GM06990 (cell line): ENCODE measurements around the gene FOXN3.

Experiments used
- DNase-seq: peaks from one replicate; pipeline ENCODE4 v3.0.0-alpha.2; 2011; ENCODE audit not compliant: insufficient read length; ENCODE audit errors: extremely low read depth
- H3K27me3 ChIP-seq: replicated peaks from 2 replicates; pipeline ENCODE4 v1.6.0; 2011; ENCODE audit warnings: low read length; ENCODE audit not compliant: control insufficient read depth, insufficient read depth
- H3K36me3 ChIP-seq: 2 replicates; pipeline ENCODE4 v1.5.1; 2011; ENCODE audit warnings: low read length; ENCODE audit not compliant: control insufficient read depth, insufficient read depth
- H3K4me3 ChIP-seq: replicated peaks from 2 replicates; pipeline ENCODE4 v1.5.1; 2011; ENCODE audit warnings: low read depth, mild to moderate bottlenecking, control low read depth, low read length
- CTCF ChIP-seq: IDR thresholded peaks from 2 replicates; pipeline ENCODE4 v1.5.1; 2011; ENCODE audit warnings: low read length, control low read depth, mild to moderate bottlenecking, inconsistent platforms; ENCODE audit not compliant: insufficient read depth, poor library complexity, severe bottlenecking

Gene FOXN3

GRCh38 chr14:89391556-89391955, 25.5 kb downstream of the FOXN3 start:
- DNase-seq = no peak
- no peak for TF ChIP-seq CTCF
- Histone ChIP-seq H3K27me3 (no peaks in the 10 kb centered on the region), H3K36me3 (no peaks in the 10 kb centered on the region; the same call in none of the 2 replicates), H3K4me3 (no peak overlapping the region)

- no peak for TF ChIP-seq CTCF
- H3K27me3 ChIP-seq = no peaks in the 10 kb centered on the region
- H3K36me3 ChIP-seq = no peaks in the 10 kb centered on the region; the same call in 1 of the 2 replicates
- no peak overlapping the region for H3K4me3 ChIP-seq
- no peak for DNase-seq
Measured at GRCh38 chr14:89391123-89391522, 25.9 kb downstream of the FOXN3 start.

GRCh38 chr14:89388853-89389252, 28.2 kb downstream of the FOXN3 start:
- no peaks in the 10 kb centered on the region for H3K27me3 ChIP-seq
- TF ChIP-seq CTCF = no peak
- H3K4me3 ChIP-seq = no peak overlapping the region
- no peaks in the 10 kb centered on the region; the same call in none of the 2 replicates for H3K36me3 ChIP-seq
- DNase-seq = no peak

GRCh38 chr14:89387922-89388685, 28.9 kb downstream of the FOXN3 start:
- Histone ChIP-seq H3K27me3 (no peaks in the 10 kb centered on the region), H3K36me3 (no peaks in the 10 kb centered on the region; the same call in none of the 2 replicates), H3K4me3 (no peak overlapping the region)
- TF ChIP-seq CTCF = no peak
- DNase-seq = no peak

- H3K36me3 ChIP-seq = no peaks in the 10 kb centered on the region; the same call in none of the 2 replicates
- TF ChIP-seq CTCF = no peak
- no peak overlapping the region for H3K4me3 ChIP-seq
- H3K27me3 ChIP-seq = no peaks in the 10 kb centered on the region
- DNase-seq = peak; percentile 57
Measured at GRCh38 chr14:89386212-89386886, 30.7 kb downstream of the FOXN3 start.
